Activated CD4-positive, alpha-beta T cell treated with anti-CD3 and anti-CD28 coated beads, Interleukin-10, Interleukin-2, amounts not matched to agents 100 ng/mL and 50 ng/mL, durations not matched to agents 16 hours and 8 hours (primary cell): ENCODE data around the gene RPP14.
"Not testable (repeated sequence)": the region's sequence is repeated elsewhere in the genome, so short reads cannot be mapped to it uniquely, and the experiment has no call there.

ENCODE experiments used
- DNase-seq: peaks from one replicate; pipeline ENCODE4 v3.0.0-alpha.2; 2020

Gene RPP14

DNA sequence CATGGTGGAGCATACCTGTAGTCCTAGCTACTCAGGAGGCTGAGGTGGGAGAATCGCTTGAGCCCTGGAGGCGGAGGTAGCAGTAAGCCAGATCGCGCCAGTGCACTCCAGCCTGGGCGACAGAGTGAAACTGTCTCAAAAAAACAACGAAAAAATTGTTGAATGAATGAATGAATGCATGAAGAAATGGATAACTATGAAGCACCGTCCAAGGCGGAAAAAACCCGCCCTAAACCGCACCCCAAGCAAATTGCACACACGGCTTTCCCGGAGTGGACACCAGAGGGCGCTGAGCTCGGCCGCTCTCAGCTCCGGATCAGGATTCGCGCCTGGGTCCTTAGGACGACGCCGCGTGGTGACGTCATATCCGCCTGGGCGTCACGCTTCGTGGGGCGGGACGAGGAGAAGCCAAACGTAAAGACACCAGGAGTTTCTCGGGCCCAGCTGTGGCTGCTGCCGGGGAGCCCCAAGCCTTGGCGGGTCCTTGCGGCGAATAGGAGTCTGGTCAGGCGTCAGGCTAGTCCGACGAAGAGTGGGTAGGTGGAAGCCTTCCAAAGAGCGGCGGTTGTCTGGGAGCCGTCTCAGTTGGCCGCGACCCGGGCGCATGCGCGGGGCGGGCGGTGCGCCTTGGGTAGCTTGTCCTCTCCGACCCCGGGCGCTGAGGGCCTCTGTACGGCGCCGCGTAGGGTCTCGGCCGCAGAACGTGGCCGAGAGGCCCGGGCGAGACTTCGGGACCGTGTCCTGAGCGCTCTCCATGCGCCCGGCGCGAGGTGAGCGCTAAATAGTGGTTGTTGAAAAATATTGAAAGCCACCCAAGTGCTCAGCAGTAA, at the start of gene RPP14, which contains the start of gene HTD2:
Gene RPP14, plus strand, starts transcription at position 364 of the 830 bp plus-strand sequence. CDS start 4,085 bp downstream, outside the sequence.
Gene HTD2, plus strand, starts transcription at position 639 of the 830 bp plus-strand sequence. CDS start 11,094 bp downstream, outside the sequence.
- peak; percentile 98 for DNase-seq

DNA sequence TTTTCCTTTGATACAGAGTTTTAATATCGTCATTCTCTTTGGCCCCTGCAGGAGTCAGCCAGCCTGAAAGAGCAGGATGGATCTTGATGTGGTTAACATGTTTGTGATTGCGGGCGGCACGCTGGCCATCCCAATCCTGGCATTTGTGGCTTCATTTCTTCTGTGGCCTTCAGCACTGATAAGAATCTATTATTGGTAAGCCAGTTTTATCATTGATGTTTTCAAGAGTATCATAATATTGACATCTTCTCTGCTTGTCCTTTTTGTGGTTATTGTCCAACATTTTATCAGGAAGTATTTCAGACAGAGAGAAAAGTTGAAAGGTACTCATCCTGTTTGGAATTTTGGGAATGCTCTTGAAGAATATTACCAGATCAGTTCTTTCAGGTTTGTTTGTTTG, 49.5 kb upstream of the RPP14 start:
- DNase-seq: no peak

DNA sequence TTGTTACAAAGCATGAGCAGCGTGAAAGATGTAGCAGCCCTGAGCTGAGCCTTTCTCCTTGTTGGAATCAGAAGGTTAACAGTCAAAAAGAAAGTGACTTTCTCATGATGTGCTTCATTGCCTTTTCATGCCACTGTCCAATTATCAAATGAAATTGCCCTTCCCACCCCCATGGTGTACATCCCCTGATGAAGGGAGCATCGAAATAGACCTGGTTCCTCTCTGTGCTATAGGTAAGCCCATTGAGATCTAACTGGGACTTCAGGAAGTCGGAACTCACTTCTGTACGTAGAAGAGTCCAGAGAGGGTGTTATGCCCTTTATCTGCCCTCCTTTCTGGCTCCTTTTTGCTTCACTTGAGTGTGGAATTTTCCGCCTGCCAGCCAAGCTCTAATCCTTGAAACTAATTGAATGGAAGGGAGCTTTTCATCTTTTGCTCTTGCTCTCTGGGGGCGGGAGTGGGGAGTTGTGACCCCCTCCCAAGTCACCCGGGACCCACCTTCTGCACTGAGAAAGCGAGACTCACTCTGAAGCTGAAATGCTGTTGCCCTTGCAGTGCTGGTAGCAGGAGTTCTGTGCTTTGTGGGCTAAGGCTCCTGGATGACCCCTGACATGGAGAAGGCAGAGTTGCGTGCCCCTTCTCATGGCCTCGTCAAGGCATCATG, 47.5 kb upstream of the RPP14 start:
- no peak for DNase-seq

DNA sequence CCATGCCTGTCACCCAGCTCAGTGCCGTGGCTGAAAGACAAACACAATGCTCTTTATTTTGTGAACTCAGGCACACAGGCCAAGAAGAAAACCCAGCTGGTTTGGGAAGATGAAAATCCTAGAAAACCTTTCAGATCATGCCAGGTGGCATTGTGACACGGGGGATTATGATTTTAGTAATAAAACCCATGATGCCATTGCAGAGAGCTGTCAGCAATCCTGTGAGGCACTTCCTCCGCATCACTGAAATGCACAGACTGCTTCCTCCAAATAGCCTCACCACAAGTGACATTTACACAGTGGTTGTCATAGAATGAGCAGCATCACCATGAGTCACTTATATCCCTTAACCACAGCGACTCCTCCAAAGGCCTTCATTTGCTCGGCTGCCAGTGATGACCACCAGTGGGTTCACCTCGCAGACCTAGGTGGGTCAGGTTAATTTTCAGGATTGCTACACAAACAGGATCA, 45.7 kb upstream of the RPP14 start:
- DNase-seq: peak; percentile 63

DNA sequence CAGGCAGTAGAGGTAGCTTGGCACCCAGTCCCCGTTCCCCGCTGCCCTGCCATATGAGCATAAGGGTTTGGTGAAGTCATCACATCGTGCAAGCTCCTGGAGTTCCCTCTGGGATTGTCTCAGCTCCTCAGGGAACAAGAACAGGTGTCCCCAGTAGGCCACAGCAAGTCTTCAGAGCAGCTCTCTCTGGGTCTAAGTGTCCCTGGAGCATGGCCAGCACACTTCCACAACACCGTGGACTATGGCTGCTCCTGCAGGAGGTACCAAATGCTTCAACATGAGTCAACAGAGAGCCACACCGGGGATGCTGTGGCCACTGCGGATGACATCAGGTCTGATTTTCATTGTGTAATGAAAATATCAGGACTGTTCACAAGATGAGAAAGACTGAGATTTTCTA, 45.3 kb upstream of the RPP14 start:
- peak; percentile 18 for DNase-seq

DNA sequence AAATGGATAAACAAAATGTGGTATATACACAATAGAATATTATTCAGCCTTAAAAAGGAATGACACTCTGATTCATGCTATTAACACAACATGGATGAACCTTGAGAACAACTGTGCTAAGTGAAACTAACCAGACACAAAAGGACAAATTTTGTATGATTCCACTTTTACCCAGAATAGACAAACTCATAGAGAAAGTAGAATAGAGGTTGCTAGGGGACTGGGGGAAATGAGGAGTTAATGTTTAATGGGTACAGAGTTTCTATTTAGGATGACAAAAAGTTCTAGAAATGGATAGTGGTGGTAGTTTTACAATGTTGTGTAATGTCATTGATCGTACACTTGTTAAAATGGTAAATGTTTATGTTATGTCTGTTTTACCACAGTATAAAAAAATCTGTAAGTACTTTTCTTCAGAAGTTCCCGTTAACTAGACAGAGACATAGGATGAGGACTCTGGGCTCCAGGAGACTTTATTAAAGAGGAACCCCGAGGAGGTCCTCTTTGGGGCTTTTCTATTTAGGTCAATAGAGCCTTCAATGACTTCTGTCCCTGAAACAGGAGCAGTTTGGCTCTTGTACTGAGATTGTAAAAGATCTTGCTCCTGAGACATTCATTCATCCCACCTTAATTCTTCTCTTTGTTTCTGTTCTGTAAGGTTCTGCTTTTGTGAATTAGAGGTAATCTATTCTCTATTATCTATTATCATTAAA, 43.9 kb upstream of the RPP14 start:
- DNase-seq: no peak

DNA sequence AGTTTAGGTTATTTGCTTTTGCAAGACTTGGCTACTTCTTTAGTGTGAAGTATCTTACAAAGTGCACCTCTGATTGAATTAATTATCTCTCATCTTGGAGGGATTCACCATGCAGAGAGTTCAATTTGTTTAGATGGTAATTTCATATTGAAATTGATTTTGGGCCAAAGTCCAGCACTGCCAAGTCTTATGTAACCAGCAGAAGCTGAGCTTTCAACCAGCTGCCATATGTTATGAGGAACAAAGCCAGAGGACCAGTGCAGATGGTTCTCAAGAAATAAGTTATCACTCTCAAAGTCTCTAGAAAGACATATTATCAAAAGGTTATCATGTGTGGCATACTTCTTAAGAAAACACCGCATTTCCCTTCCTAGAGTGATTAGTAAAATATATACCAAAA, 39.5 kb upstream of the RPP14 start:
- DNase-seq: no peak

DNA sequence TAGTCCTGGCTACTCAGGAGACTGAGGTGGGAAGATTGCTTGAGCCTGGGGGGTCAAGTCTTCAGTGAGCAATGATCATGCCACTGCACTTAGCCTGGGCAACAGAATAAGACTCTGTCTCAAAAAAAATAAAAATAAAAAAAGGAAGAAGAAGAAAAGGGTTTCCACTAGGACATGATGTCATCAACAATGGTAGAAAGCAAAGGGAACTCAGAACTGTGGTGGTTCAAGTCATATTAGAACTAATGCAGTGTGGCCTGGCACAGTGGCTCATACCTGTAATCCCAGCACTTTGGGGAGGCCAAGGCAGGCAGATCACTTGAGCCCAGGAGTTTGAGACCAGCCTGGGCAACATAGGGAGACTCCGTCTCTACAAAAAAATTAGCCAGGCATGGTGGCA, 38.5 kb upstream of the RPP14 start:
- DNase-seq: not testable (repeated sequence)

DNA sequence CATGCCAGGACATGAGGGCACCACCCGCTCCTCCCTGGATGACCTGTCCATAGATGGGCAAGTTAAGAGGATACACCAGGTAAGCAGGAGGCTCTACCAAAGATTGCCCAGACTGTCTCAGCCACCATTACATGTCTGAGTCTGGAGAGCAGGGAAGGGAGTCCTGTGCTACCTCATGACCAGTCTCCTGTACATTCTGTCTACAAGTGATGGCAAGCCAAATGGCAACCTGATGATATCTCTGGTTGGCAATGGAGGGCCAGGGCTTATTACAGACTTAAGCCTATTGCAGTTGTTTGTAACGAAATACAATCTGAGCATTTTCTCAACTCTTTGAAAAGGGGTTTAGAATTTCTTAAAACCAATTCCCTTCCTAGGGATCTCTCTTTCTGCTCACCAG, 36.7 kb upstream of the RPP14 start:
- no peak for DNase-seq

DNA sequence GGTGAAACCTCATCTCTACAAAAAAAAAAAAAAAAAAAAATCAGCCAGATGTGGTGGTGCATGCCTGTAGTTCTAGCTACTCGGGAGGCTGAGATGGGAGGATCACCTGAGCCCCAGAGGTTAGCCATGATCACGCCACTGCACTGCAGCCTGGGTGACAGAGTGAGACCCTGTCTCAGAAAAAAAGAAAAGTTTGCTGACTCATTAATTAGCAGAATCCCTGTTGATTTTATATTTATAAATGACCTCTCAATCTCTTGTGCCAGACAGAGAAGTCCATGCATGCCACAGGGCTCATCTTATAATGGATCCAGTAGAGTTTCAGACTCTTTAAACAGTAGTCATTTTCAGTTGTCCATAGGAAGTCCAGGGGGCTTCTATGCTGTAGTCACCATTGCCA, 35.6 kb upstream of the RPP14 start:
- no peak for DNase-seq

DNA sequence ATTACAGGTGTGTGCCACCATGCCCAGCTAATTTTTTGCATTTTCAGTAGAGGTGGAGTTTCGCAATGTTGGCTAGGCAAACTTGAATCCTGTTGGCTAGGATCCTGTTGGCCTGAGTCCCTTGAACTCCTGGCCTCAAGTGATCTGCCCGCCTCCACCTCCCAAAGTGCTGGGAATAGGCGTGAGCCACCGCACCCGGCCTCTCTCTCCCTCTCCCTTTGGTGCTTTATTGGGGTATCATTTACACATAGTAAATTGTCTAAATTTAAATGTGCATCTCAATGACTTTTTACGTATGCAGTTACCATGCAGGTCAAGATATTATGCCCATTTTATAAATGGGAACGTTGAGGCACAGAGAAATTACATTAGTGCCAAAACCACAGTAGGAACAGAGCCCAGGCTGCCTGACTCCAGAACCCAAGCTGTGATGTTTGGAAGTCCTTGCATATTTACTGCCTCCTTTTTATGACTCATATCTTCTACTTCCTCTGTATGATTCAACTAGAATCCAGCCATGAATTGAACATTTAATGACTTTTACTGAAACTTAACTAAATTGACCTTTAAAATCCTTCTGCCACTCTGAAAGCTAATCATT, 34.0 kb upstream of the RPP14 start:
- peak; percentile 47 for DNase-seq

DNA sequence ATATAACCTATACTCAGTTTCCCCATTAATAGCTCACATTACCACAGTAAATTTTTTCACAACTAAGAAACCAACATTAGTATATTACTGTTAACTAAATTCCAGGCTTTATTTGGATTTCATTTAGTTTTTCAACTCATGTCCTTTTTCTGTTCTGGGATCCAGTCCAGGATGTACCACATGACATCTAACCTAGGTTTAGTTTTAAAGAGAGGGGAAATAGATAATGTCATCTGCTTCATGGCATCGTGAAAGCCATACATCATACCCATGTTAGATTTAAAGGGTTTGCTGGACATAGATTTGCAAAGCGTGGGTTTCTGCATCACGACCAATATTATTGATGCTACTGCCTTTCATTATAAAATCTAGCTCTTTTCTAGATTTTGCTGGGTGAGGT, 33.2 kb upstream of the RPP14 start:
- DNase-seq: no peak

DNA sequence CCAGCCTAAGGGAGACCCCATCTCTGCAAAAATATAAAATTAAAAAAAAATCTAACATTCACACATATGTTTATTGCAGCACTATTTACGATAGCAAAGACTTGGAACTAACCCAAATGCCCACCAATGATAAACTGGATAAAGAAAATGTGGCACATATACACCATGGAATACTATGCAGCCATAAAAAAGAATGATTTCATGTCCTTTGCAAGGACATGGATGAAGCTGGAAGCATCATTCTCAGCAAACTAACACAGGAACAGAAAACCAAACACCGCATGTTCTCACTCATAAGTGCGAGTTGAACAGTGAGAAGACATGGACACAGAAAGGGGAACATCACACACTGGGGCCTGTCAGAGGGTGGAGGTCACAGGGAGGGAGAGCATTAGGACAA, 32.7 kb upstream of the RPP14 start:
- not testable (repeated sequence) for DNase-seq

DNA sequence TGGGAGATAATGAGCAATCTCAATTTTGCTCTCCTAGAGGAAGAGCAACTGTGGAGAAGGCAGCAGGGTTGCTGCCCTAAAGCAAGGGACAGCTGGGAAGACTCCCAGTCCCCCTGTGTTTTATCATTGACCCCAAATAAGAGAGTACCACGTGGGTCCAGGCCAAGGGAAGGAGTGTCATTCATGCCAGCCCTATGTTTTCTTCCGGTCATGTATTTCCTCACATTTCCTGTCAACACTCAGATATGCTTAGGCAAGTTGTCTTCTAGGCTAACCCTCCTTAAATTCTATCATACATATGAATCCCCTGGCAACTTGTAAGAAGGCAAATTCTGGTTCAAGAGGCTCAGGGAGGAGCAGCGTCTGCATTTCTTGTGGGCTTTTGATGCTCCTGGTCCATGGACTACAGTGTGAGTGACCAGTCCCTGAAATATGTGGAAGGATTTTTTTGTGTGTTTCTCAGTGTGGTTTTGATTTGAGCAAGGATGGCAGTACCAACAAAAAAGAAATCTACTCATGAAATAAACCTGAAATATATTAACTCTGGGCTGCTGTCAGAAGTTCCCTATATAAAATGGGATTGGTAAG, 31.9 kb upstream of the RPP14 start:
- no peak for DNase-seq

DNA sequence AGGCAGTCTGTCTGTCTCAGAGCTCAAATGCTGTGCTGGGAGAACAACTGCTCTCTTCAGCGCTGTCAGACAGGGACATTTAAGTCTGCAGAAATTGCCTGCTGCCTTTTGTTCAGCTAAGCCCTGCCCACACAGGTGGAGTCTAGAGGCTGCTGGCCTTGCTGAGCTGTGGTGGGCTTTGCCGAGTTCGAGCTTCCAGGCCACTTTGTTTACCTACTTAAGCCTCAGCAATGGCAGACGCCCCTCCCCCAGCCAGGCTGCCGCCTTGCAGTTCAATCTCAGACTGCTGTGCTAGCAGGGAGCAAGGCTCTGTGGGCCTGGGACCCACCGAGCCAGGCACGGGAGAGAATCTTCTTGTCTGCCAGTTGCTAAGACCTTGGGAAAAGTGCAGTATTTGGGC, 25.0 kb upstream of the RPP14 start:
- no peak for DNase-seq

DNA sequence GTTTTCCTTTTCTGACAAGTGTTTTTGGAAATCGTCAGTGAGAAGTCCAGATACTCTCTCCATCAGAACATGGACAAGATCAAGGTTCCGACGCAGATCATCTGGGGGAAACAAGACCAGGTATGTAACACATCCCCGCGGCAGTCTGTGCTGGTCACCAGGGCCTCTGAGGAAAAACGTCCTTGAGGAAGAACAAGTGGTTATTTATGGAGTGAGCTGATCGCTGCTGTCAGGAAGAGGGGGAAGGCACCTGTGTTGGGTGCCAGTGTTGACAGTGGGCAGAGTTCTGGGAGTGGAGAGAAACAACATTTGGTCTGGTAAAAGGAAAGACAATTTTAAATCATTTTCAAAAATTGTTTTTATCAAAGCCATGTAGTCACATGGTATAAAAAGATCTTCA, 20.7 kb upstream of the RPP14 start:
- no peak for DNase-seq

DNA sequence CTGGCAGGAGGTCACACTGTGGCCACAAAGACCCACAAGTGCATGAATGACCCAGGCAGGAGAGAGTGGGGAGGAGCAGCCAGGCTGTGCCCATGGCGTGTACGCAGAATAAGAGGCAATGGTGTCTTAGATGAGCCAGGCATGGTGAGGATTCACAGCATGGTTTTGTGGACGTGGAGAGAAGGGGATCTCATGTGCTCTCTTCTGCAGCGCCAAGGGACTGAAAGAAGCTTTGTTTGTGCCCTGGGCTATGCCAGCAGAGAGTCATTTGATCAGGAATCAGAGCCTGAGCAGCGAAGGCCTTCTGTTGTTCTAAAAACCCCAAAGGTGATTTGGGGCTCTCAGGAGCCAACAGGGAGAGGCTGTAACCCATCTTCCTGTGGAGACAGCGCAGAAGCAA, 18.7 kb upstream of the RPP14 start:
- no peak for DNase-seq

DNA sequence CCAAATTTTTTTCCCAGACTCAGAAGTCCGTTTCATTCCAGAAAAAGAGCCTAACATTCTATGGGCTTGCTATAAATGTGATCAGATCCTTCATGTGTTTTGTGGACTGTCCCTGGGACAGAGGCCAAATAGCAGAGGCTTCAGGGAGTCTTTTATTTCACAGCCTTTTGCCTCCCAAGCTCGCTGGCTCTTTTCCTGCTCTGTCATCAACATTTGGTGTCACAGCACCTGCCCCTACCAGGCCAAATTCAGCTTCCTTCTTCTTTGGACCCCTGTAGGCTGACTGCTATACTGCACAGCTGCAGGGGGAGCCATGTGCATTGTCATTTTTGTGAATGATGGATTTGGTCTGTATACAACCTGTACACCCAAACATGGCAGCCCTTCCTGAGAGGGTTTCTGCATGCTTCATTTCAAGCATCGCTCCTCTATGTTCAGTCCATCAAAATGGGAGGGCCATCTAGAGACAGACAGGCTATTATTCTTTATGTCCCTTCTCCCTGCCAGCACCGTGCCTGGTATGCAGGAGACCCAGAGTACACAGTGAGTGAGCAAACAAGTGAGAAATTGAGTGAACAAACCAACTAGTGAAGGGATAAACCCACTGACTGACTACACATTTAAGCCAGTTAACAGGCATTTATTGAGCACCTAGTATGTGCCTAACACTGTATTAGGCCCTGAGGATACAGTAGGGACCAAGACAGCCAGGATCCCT, 17.9 kb upstream of the RPP14 start:
- DNase-seq: no peak

DNA sequence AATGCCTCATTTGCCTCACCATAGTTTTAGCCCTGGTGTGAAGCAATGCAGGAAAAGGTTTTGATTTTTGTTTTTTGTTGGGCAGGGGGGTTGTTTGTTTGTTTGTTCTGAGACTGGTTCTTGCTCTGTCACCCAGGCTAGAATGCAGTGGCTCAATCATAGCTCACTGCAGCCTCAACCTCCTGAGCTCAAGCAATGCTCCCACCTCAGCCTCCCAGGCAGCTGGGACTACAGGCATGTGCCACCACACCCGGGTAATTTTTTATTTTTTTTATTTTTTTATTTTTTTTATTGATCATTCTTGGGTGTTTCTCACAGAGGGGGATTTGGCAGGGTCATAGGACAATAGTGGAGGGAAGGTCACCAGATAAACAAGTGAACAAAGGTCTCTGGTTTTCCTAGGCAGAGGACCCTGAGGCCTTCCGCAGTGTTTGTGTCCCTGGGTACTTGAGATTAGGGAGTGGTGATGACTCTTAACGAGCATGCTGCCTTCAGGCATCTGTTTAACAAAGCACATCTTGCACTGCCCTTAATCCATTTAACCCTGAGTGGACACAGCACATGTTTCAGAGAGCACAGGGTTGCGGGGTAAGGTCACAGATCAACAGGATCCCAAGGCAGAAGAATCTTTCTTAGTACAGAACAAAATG, 17.0 kb upstream of the RPP14 start:
- not testable (repeated sequence) for DNase-seq

DNA sequence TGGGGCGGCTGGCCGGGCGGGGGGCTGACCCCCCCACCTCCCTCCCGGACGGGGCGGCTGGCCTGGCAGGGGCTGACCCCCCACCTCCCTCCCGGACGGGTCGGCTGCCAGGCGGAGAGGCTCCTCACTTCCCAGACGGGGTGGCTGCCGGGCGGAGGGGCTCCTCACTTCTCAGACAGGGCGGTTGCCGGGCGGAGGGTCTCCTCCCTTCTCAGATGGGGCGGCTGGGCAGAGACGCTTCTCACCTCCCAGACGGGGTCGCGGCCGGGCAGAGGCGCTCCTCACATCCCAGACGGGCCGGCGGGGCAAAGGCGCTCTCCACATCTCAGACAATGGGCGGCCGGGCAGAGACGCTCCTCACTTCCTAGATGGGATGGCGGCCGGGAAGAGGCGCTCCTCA, 15.6 kb upstream of the RPP14 start:
- not testable (repeated sequence) for DNase-seq

DNA sequence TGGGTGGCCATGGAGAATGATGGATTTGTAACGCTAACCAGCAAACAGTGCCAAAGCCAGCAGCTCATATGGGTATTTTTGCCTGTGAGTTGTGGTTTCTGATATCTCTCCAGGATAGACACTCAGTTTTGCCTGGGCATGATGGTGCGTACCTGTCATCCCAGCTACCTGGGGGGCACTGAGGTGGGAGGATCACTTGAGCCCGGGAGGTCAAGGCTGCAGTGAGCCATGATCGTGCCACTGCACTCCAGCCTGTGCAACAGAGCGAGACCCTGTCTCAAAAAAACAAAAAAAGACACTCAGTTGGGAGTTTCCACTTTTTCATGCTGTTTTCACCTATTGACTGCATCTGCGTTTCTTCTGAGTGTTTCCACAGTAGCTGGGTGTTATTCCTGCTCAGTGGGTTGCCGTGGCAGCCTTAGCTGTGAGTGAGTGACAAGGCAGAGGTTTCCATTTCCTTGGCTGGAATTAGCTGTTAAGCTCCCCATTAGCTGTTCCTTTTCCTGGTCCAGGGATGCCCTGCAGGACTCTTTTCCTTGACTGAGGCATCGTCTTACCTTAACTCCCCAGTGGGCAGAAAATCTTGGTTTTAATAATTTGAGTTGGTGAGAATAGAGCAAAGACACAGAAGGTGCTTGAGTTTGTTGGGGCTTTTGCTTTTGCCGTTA, 14.2 kb upstream of the RPP14 start:
- DNase-seq: no peak
